Astrocyte (in vitro differentiated cells and primary cell): Measurements from ENCODE around the gene SFSWAP. TPM values are rescaled to one million over a fixed set of nuclear protein-coding genes. Genes with fewer than 3 reads are reported as not detected.

Experiments used
- DNase-seq: peaks from one replicate; pipeline ENCODE4 v3.0.0-alpha.2; 2010; ENCODE audit warnings: low read depth
- FAIRE-seq: peaks from 2 replicates; lab custom pipeline; 2011; peaks lifted over from hg19 to GRCh38; lab: Jason Lieb, UNC
- H2AFZ ChIP-seq: 2 replicates; pipeline ENCODE4 v1.6.0; 2012; ENCODE audit warnings: low read depth, low read length, inconsistent platforms
- H3K27ac ChIP-seq: 2 replicates; pipeline ENCODE4 v1.5.1; 2011; ENCODE audit warnings: low read depth, low read length, inconsistent platforms
- H3K27me3 ChIP-seq: 2 replicates; pipeline ENCODE4 v1.6.0; 2011; ENCODE audit warnings: low read length, inconsistent platforms; ENCODE audit not compliant: insufficient read depth
- H3K36me3 ChIP-seq: 2 replicates; pipeline ENCODE4 v1.5.1; 2011; ENCODE audit warnings: low read length, inconsistent platforms; ENCODE audit not compliant: insufficient read depth
- H3K4me1 ChIP-seq: 2 replicates; pipeline ENCODE4 v1.5.1; 2011; ENCODE audit warnings: low read length, inconsistent platforms; ENCODE audit not compliant: insufficient read depth
- H3K4me2 ChIP-seq: 2 replicates; pipeline ENCODE4 v1.6.0; 2012; ENCODE audit warnings: low read length, inconsistent platforms
- H3K4me3 ChIP-seq: 2 replicates; pipeline ENCODE4 v1.5.1; 2011; ENCODE audit warnings: low read depth, mild to moderate bottlenecking, low read length, inconsistent platforms; ENCODE audit not compliant: insufficient read depth
- H3K79me2 ChIP-seq: 2 replicates; pipeline ENCODE4 v1.6.0; 2012; ENCODE audit warnings: mild to moderate bottlenecking, low read length, inconsistent platforms; ENCODE audit not compliant: insufficient read depth
- H3K9ac ChIP-seq: 2 replicates; pipeline ENCODE4 v1.6.0; 2012; ENCODE audit warnings: mild to moderate bottlenecking, low read length, inconsistent platforms
- H3K9me3 ChIP-seq: 2 replicates; pipeline ENCODE4 v1.5.1; 2012; ENCODE audit warnings: low read depth, mild to moderate bottlenecking, low read length, inconsistent platforms; ENCODE audit not compliant: insufficient read depth
- H4K20me1 ChIP-seq: 2 replicates; pipeline ENCODE4 v1.6.0; 2012; ENCODE audit warnings: low read length, inconsistent platforms; ENCODE audit not compliant: insufficient read depth
- H3K27ac Mint-ChIP-seq: one replicate; pipeline ENCODE4 v1.8.0; 2021; ENCODE audit warnings: mild to moderate bottlenecking, mixed read lengths; ENCODE audit not compliant: unreplicated experiment
- H3K27me3 Mint-ChIP-seq: one replicate; pipeline ENCODE4 v1.8.0; 2021; ENCODE audit warnings: low read depth, mixed read lengths; ENCODE audit not compliant: unreplicated experiment
- H3K36me3 Mint-ChIP-seq: one replicate; pipeline ENCODE4 v1.8.0; 2021; ENCODE audit warnings: low read depth, mixed read lengths; ENCODE audit not compliant: unreplicated experiment
- H3K4me1 Mint-ChIP-seq: one replicate; pipeline ENCODE4 v1.8.0; 2021; ENCODE audit warnings: low read depth, mixed read lengths; ENCODE audit not compliant: unreplicated experiment
- H3K4me3 Mint-ChIP-seq: one replicate; pipeline ENCODE4 v1.8.0; 2021; ENCODE audit warnings: mild to moderate bottlenecking, moderate library complexity, mixed read lengths; ENCODE audit not compliant: unreplicated experiment
- H3K9me3 Mint-ChIP-seq: one replicate; pipeline ENCODE4 v1.8.0; 2021; ENCODE audit warnings: mild to moderate bottlenecking, mixed read lengths; ENCODE audit not compliant: unreplicated experiment
- CTCF ChIP-seq: IDR thresholded peaks from 2 replicates; pipeline ENCODE4 v1.5.1; 2011; ENCODE audit warnings: low read depth, mild to moderate bottlenecking, inconsistent platforms, low read length, moderate library complexity; ENCODE audit not compliant: insufficient read depth
- EZH2 ChIP-seq: IDR thresholded peaks from 2 replicates; pipeline ENCODE4 v1.6.1; 2012; ENCODE audit warnings: mild to moderate bottlenecking, low read length, inconsistent platforms; ENCODE audit not compliant: insufficient read depth
- total RNA-seq: library from RNA; stranded (reverse); gene quantifications from 2 replicates; pipeline ENCODE4 v1.2.1, GENCODE V29; 2021

SFSWAP gene
- total RNA-seq, 1 donor from 2014 or later = 35.7 TPM

GRCh38 chr12:131800594-131801135 lies 89.8 kb downstream of the SFSWAP start:
- Histone ChIP-seq H2AFZ (no peak overlapping the region), H3K4me2 (no peak overlapping the region), H3K4me1 (peaks cover 7% of the 10 kb centered on the region), H3K4me3 (no peak overlapping the region), H3K9me3 (no peaks in the 10 kb centered on the region), H3K9ac (no peak overlapping the region), H3K79me2 (no peaks in the 10 kb centered on the region), H3K36me3 (peaks cover 6% of the 10 kb centered on the region), H3K27me3 (no peaks in the 10 kb centered on the region), H4K20me1 (no peaks in the 10 kb centered on the region), H3K27ac (no peak overlapping the region)
- no peak overlapping the region for H3K4me3 Mint-ChIP-seq
- peaks cover 13% of the 10 kb centered on the region for H3K36me3 Mint-ChIP-seq
- DNase-seq (no peak), FAIRE-seq (no peak)
- H3K4me1 Mint-ChIP-seq = peaks cover 5% of the 10 kb centered on the region
- H3K27ac Mint-ChIP-seq = no peak overlapping the region
- no peak for TF ChIP-seq CTCF
- no peak for TF ChIP-seq EZH2
- no peaks in the 10 kb centered on the region for H3K9me3 Mint-ChIP-seq
- H3K27me3 Mint-ChIP-seq = no peaks in the 10 kb centered on the region

GRCh38 chr12:131801254-131801866 lies 90.5 kb downstream of the SFSWAP start:
- Histone ChIP-seq H3K4me1 (peaks cover 7% of the 10 kb centered on the region), H4K20me1 (no peaks in the 10 kb centered on the region), H3K4me2 (no peak overlapping the region), H3K9ac (no peak overlapping the region), H3K79me2 (no peaks in the 10 kb centered on the region), H3K27ac (no peak overlapping the region), H3K27me3 (no peaks in the 10 kb centered on the region), H3K4me3 (no peak overlapping the region), H3K36me3 (peaks cover 3% of the 10 kb centered on the region), H2AFZ (no peak overlapping the region), H3K9me3 (no peaks in the 10 kb centered on the region)
- Mint-ChIP-seq H3K27ac (no peak overlapping the region), H3K9me3 (no peaks in the 10 kb centered on the region), H3K4me1 (peaks cover 5% of the 10 kb centered on the region), H3K36me3 (peaks cover 13% of the 10 kb centered on the region), H3K27me3 (no peaks in the 10 kb centered on the region), H3K4me3 (no peak overlapping the region)
- TF ChIP-seq EZH2 (no peak), CTCF (no peak)
- DNase-seq (no peak), FAIRE-seq (no peak)

- Histone ChIP-seq H3K36me3 (no peaks in the 10 kb centered on the region), H3K4me3 (no peak overlapping the region), H3K79me2 (no peaks in the 10 kb centered on the region), H2AFZ (peak overlapping the region; percentile 78), H3K9me3 (no peaks in the 10 kb centered on the region), H3K4me2 (peak overlapping the region; percentile 83), H3K27me3 (no peaks in the 10 kb centered on the region), H4K20me1 (no peaks in the 10 kb centered on the region), H3K9ac (peak overlapping the region; percentile 61), H3K4me1 (peaks cover 7% of the 10 kb centered on the region), H3K27ac (no peak overlapping the region)
- TF ChIP-seq EZH2 (no peak), CTCF (no peak)
- Mint-ChIP-seq H3K27me3 (no peaks in the 10 kb centered on the region), H3K4me3 (no peak overlapping the region), H3K4me1 (peaks cover 5% of the 10 kb centered on the region), H3K36me3 (peaks cover 10% of the 10 kb centered on the region), H3K9me3 (peaks cover 5% of the 10 kb centered on the region), H3K27ac (no peak overlapping the region)
- no peak for FAIRE-seq
- DNase-seq = peak; percentile 66
Observed at GRCh38 chr12:131803961-131804521, 93.2 kb downstream of the SFSWAP start.
